Measurements from ENCODE around the gene FLT1.

The FLT1 gene

GRCh38 chr13:28379371-28380083 is 115.4 kb downstream of the FLT1 start:
- no peak for DNase-seq

- no peak for DNase-seq
Observed at GRCh38 chr13:28376604-28377003, 118.3 kb downstream of the FLT1 start.

GRCh38 chr13:28375250-28375930 is 119.5 kb downstream of the FLT1 start:
- no peak for DNase-seq

- DNase-seq: no peak
Observed at GRCh38 chr13:28373810-28374209, 121.1 kb downstream of the FLT1 start.

- DNase-seq: no peak
Observed at GRCh38 chr13:28370448-28370847, 124.5 kb downstream of the FLT1 start.

- no peak for DNase-seq
Observed at GRCh38 chr13:28358708-28359107, 136.2 kb downstream of the FLT1 start.

GRCh38 chr13:28357911-28358433 is 137.0 kb downstream of the FLT1 start:
- DNase-seq: no peak

- no peak for DNase-seq
Observed at GRCh38 chr13:28357247-28357825, 137.6 kb downstream of the FLT1 start.

- no peak for DNase-seq
Observed at GRCh38 chr13:28356561-28357021, 138.3 kb downstream of the FLT1 start.

GRCh38 chr13:28355822-28356371 is 139.0 kb downstream of the FLT1 start:
- no peak for DNase-seq

- DNase-seq: no peak
Observed at GRCh38 chr13:28355046-28355821, 139.7 kb downstream of the FLT1 start.

- no peak for DNase-seq
Observed at GRCh38 chr13:28353679-28354078, 141.2 kb downstream of the FLT1 start.

- no peak for DNase-seq
Observed at GRCh38 chr13:28349907-28350654, 144.8 kb downstream of the FLT1 start.

GRCh38 chr13:28349371-28349770 is 145.6 kb downstream of the FLT1 start:
- no peak for DNase-seq

GRCh38 chr13:28347456-28348371 is 147.2 kb downstream of the FLT1 start:
- DNase-seq: no peak

GRCh38 chr13:28346154-28346553 is 148.8 kb downstream of the FLT1 start:
- no peak for DNase-seq

- DNase-seq: no peak
Observed at GRCh38 chr13:28344163-28344562, 150.8 kb downstream of the FLT1 start.

- DNase-seq: no peak
Observed at GRCh38 chr13:28342251-28342650, 152.7 kb downstream of the FLT1 start.

GRCh38 chr13:28340272-28340793 is 154.6 kb downstream of the FLT1 start:
- DNase-seq: no peak

GRCh38 chr13:28339419-28339818 is 155.5 kb downstream of the FLT1 start:
- no peak for DNase-seq

GRCh38 chr13:28338742-28339141 is 156.2 kb downstream of the FLT1 start:
- peak; percentile 31 for DNase-seq

Data from NCI-H526 treated with DMSO at 0.1 percent for 48 hours (cell line).